ENCODE results near the gene UPK3BL1.
"Not testable (repeated sequence)": the region's sequence is repeated elsewhere in the genome, so short reads cannot be mapped to it uniquely, and the experiment has no call there.

GRCh38 chr7:102596036-102596435, 46.6 kb downstream of the UPK3BL1 start:
- TF ChIP-seq, protein P1, sequence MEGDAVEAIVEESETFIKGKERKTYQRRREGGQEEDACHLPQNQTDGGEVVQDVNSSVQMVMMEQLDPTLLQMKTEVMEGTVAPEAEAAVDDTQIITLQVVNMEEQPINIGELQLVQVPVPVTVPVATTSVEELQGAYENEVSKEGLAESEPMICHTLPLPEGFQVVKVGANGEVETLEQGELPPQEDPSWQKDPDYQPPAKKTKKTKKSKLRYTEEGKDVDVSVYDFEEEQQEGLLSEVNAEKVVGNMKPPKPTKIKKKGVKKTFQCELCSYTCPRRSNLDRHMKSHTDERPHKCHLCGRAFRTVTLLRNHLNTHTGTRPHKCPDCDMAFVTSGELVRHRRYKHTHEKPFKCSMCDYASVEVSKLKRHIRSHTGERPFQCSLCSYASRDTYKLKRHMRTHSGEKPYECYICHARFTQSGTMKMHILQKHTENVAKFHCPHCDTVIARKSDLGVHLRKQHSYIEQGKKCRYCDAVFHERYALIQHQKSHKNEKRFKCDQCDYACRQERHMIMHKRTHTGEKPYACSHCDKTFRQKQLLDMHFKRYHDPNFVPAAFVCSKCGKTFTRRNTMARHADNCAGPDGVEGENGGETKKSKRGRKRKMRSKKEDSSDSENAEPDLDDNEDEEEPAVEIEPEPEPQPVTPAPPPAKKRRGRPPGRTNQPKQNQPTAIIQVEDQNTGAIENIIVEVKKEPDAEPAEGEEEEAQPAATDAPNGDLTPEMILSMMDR (IDR thresholded peaks at IDR 0.05) = not testable (repeated sequence)
- not testable (repeated sequence) for TF ChIP-seq ZFX (IDR thresholded peaks at IDR 0.05; ENCODE audit: borderline replicate concordance)
